Upper lobe of left lung (tissue), 4 donors: ENCODE results near the gene DPP10.

Source experiments
- EP300 ChIP-seq, 4 donors: sonication (generic); formaldehyde crosslinking; IDR thresholded peaks; one replicate each; pipeline ENCODE4 v1.5.1; 2017; ENCODE audit warnings: antibody characterized with exemption in 4 of 4, control low read depth in 2 of 4
- POLR2A ChIP-seq, 4 donors: fragments of 450-650 bp; IDR thresholded peaks; one replicate each; pipeline ENCODE4 v1.5.1; 2016 to 2017; ENCODE audit warnings: antibody characterized with exemption in 4 of 4, mild to moderate bottlenecking in 2 of 4
- POLR2AphosphoS5 ChIP-seq, 2 donors: sonication (generic); formaldehyde crosslinking; IDR thresholded peaks; one replicate each; pipeline ENCODE4 v1.5.1; 2017; ENCODE audit warnings: antibody characterized with exemption in 2 of 2
- TF ChIP-seq, protein P1 (sequence below), 6 experiments: fragments of 450-650 bp in 4 of 6; fragments of 200-600 bp in 2 of 6; sonication (generic) in 2 of 6; IDR thresholded peaks; one replicate each; pipeline ENCODE4 v1.5.1; 2016 to 2019; ENCODE audit warnings: antibody characterized with exemption in 6 of 6

- TF ChIP-seq, protein P1, sequence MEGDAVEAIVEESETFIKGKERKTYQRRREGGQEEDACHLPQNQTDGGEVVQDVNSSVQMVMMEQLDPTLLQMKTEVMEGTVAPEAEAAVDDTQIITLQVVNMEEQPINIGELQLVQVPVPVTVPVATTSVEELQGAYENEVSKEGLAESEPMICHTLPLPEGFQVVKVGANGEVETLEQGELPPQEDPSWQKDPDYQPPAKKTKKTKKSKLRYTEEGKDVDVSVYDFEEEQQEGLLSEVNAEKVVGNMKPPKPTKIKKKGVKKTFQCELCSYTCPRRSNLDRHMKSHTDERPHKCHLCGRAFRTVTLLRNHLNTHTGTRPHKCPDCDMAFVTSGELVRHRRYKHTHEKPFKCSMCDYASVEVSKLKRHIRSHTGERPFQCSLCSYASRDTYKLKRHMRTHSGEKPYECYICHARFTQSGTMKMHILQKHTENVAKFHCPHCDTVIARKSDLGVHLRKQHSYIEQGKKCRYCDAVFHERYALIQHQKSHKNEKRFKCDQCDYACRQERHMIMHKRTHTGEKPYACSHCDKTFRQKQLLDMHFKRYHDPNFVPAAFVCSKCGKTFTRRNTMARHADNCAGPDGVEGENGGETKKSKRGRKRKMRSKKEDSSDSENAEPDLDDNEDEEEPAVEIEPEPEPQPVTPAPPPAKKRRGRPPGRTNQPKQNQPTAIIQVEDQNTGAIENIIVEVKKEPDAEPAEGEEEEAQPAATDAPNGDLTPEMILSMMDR (IDR thresholded peaks at IDR 0.05): no peak
- no peak for TF ChIP-seq POLR2A (IDR thresholded peaks at IDR 0.05)
- TF ChIP-seq POLR2AphosphoS5 (IDR thresholded peaks at IDR 0.05): no peak
- TF ChIP-seq EP300 (IDR thresholded peaks at IDR 0.05): no peak
Measured at GRCh38 chr2:115529627-115530026, 1087.2 kb downstream of the DPP10 start.
